ENCODE measurements around the gene EHBP1L1. TPM values are rescaled to one million over a fixed set of nuclear protein-coding genes. Genes with fewer than 3 reads are reported as not detected.
A peak's percentile ranks its signal among the peaks of the same experiment; 100 is the strongest.

The EHBP1L1 gene
- total RNA-seq, 1 experiment from 2014 or later = 19.6 TPM

DNA sequence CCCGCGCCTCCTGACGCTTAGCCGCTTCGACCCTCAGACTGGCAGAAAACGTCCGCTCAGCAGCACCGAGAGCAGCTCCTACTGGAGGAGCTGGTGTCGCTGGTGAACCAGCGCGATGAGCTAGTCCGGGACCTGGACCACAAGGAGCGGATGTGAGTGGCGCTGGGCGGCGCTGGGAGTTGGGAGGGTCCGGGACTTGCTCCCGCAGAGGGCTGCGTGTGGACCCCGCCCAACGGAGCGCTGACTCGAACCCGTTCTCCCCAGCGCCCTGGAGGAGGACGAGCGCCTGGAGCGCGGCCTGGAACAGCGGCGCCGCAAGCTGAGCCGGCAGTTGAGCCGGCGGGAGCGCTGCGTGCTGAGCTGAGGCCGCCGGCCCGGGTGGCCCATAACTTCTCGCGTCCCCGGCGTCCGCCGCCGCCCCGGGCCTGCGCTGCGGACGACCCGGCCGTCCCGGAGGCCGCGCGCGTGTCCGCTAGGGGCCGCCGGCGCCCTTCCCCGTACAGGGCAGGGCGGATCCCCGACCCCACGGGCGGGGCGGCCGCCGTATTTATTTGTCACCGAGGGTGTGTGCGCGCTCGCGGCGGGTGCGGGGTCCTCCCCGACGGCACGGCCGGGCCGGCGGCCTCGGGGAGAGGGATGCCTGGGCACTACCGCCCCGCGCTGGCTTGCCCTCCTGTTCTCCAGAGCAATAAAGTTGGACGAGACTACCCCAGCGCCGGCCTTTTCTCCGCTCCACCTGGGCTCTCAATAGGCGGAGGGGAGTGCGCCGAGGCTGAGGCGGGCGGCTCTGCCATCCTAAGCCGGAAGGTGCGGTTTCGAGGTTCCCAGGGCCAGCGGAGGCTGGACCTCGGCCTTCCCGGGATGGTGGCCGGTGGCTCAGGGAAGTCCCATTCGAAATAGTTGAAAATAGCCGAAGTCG lies 16.3 kb downstream of the EHBP1L1 start:
- Mint-ChIP-seq H3K9me3 (ENCODE audit: unreplicated experiment) (no peaks in the 10 kb centered on the region), H3K4me1 (ENCODE audit: low read depth, unreplicated experiment) (no peaks in the 10 kb centered on the region), H3K36me3 (ENCODE audit: insufficient read depth, unreplicated experiment) (peaks cover 12% of the 10 kb centered on the region), H3K27ac (ENCODE audit: unreplicated experiment) (no peak overlapping the region), H3K27me3 (ENCODE audit: insufficient read depth, unreplicated experiment) (no peaks in the 10 kb centered on the region), H3K4me3 (ENCODE audit: unreplicated experiment) (peak overlapping the region; percentile 65)
- peak in 1 of 2 experiments; percentile 68 for DNase-seq
- Histone ChIP-seq H3K27me3 (replicated peaks; ENCODE audit: control insufficient read depth, insufficient read depth, low read length) (no peaks in the 10 kb centered on the region), H3K9me3 (no peaks in the 10 kb centered on the region), H3K4me1 (peaks cover 5% of the 10 kb centered on the region; the same call in 1 of the 2 replicates), H3K4me3 (ENCODE audit: low read depth, low read length) (peak overlapping the region; percentile 38), H3K36me3 (ENCODE audit: control insufficient read depth, insufficient read depth, low read length) (peaks cover 1% of the 10 kb centered on the region; the same call in 1 of the 2 replicates)
- ChIA-PET CTCF (interaction anchor here (0.7 to 1.6 kb wide), 7 partner anchors 8 to 697 kb away, joined by 3 to 6 read pairs (median 4); partner anchors contain the start of genes EHBP1L1, FAM89B and YIF1A), POLR2A (interaction anchor here (0.6 to 0.9 kb wide), 2 partner anchors 15 to 35 kb away, joined by 3 to 5 read pairs; no protein-coding TSS in a partner anchor)
- intact Hi-C loops (cut with micrococcal nuclease; ENCODE audit: unreplicated experiment) = loop anchor here (2.0 kb wide), 1 partner anchor 17 kb away; no protein-coding TSS in a partner anchor
- BruUV-seq (replicated peaks) = no TSS peak
- TF ChIP-seq, protein P1, sequence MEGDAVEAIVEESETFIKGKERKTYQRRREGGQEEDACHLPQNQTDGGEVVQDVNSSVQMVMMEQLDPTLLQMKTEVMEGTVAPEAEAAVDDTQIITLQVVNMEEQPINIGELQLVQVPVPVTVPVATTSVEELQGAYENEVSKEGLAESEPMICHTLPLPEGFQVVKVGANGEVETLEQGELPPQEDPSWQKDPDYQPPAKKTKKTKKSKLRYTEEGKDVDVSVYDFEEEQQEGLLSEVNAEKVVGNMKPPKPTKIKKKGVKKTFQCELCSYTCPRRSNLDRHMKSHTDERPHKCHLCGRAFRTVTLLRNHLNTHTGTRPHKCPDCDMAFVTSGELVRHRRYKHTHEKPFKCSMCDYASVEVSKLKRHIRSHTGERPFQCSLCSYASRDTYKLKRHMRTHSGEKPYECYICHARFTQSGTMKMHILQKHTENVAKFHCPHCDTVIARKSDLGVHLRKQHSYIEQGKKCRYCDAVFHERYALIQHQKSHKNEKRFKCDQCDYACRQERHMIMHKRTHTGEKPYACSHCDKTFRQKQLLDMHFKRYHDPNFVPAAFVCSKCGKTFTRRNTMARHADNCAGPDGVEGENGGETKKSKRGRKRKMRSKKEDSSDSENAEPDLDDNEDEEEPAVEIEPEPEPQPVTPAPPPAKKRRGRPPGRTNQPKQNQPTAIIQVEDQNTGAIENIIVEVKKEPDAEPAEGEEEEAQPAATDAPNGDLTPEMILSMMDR (IDR thresholded peaks at IDR 0.05; ENCODE audit: insufficient read depth in 1 of 2, low read depth in 1 of 2, low read length in 1 of 2, severe bottlenecking in 1 of 2, unreplicated experiment in 1 of 2) = peak in 1 of 2 experiments; percentile 14

- H3K4me3 ChIP-seq (ENCODE audit: low read depth, low read length) = peak overlapping the region; percentile 38
- H3K9me3 Mint-ChIP-seq (ENCODE audit: unreplicated experiment) = no peaks in the 10 kb centered on the region
- peaks cover 5% of the 10 kb centered on the region; the same call in 1 of the 2 replicates for H3K4me1 ChIP-seq
- H3K27ac Mint-ChIP-seq (ENCODE audit: unreplicated experiment) = no peak overlapping the region
- TF ChIP-seq, protein P1 (IDR thresholded peaks at IDR 0.05; ENCODE audit: insufficient read depth in 1 of 2, low read depth in 1 of 2, low read length in 1 of 2, severe bottlenecking in 1 of 2, unreplicated experiment in 1 of 2) = no peak
- no peaks in the 10 kb centered on the region for H3K4me1 Mint-ChIP-seq (ENCODE audit: low read depth, unreplicated experiment)
- intact Hi-C loops (cut with micrococcal nuclease; ENCODE audit: unreplicated experiment) = loop anchor here (2.0 kb wide), 1 partner anchor 18 kb away; no protein-coding TSS in a partner anchor
- ChIA-PET POLR2A (no interaction called here), CTCF (interaction anchor here (0.6 to 1.8 kb wide), 12 partner anchors 9 to 696 kb away, joined by 3 to 22 read pairs (median 4); partner anchors contain the start of genes EHBP1L1, FAM89B, PCNX3 and YIF1A)
- peaks cover 1% of the 10 kb centered on the region; the same call in 1 of the 2 replicates for H3K36me3 ChIP-seq (ENCODE audit: control insufficient read depth, insufficient read depth, low read length)
- H3K27me3 Mint-ChIP-seq (ENCODE audit: insufficient read depth, unreplicated experiment) = no peaks in the 10 kb centered on the region
- no TSS peak for BruUV-seq (replicated peaks)
- no peak for DNase-seq
- H3K4me3 Mint-ChIP-seq (ENCODE audit: unreplicated experiment) = peak overlapping the region; percentile 45
- no peaks in the 10 kb centered on the region for H3K27me3 ChIP-seq (replicated peaks; ENCODE audit: control insufficient read depth, insufficient read depth, low read length)
- peaks cover 20% of the 10 kb centered on the region for H3K36me3 Mint-ChIP-seq (ENCODE audit: insufficient read depth, unreplicated experiment)
- no peaks in the 10 kb centered on the region for H3K9me3 ChIP-seq
Observed at GRCh38 chr11:65592858-65593517, 17.1 kb downstream of the EHBP1L1 start.
